Measurements from ENCODE around the gene PPCDC. TPM values are rescaled to one million over a fixed set of nuclear protein-coding genes. Genes with fewer than 3 reads are reported as not detected.

Gene PPCDC
- total and polyA plus RNA-seq, 2 donors (not counting 1 experiment from before 2014, with no cell fraction given), result 6.3 to 8.0 TPM

DNA sequence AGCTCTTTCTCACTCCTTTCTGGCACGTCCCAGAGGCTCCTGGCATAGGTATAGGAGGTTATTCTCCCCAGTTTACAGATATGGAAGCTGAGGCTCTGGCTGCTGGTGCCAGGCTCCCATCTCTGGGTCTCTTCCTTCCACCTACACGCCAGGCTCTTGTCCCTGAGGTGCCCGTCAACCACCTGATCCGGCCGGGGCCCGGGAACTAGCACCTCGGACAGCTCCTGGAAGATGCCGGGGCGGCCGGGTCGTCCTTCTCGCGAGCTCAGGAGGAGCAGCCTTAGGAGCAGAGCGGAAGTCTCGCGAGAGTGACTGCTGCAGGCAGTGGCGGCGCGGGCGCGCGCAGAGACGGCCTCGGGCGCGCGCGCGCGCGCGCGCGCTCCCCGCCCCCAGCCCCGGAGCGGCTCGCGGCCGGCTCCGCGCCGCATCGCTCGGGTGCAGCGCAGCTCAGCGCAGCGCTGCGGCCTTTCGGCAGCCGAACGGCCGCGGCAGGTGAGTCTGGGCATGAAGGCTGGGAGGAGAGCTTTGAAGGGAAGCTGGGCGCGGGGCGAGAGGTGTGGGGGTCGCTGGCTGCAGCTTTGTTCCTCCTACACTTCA lies 28.1 kb upstream of the PPCDC start, which contains the start of gene SCAMP5:
TSS of gene SCAMP5 (plus strand) at position 382 of the 597 bp plus-strand sequence. CDS start 16,277 bp downstream, outside the sequence.
- Histone ChIP-seq H3K27ac (ENCODE audit: insufficient read depth, low read length) (no peak within 1 kb of the TSS), H3K9ac (ENCODE audit: insufficient read depth, low read length) (peak within 1 kb of the TSS; percentile 16), H3K36me3 (ENCODE audit: control insufficient read depth, insufficient read depth, low read length) (no peaks in the 10 kb centered on the region), H3K4me3 (replicated peaks in 1 of 4; ENCODE audit: control extremely low read depth in 1 of 4, insufficient read depth in 1 of 4, low read depth in 3 of 4, low read length in 4 of 4) (peak within 1 kb of the TSS; percentile 40 to 65 (median 62)), H2AFZ (ENCODE audit: low read length) (peak within 1 kb of the TSS; percentile 71), H3K79me2 (ENCODE audit: control insufficient read depth, insufficient read depth, low read length) (no peaks in the 10 kb centered on the region), H3K4me2 (ENCODE audit: extremely low read depth, insufficient read depth, low read length) (peak within 1 kb of the TSS; percentile 87), H3K27me3 (ENCODE audit: control insufficient read depth, insufficient read depth, low read length) (peaks cover 16% of the 10 kb centered on the region), H3K9me3 (ENCODE audit: control insufficient read depth, insufficient read depth, low read depth, low read length) (no peaks in the 10 kb centered on the region), H4K20me1 (ENCODE audit: control insufficient read depth, extremely low read depth, insufficient read depth, low read length) (no peaks in the 10 kb centered on the region), H3K4me1 (ENCODE audit: control insufficient read depth, extremely low read depth, insufficient read depth, low read length) (no peaks in the 10 kb centered on the region)
- no peak for TF ChIP-seq EZH2 (IDR thresholded peaks at IDR 0.05; ENCODE audit: low read length, missing control alignments)
- TF ChIP-seq, protein P1, sequence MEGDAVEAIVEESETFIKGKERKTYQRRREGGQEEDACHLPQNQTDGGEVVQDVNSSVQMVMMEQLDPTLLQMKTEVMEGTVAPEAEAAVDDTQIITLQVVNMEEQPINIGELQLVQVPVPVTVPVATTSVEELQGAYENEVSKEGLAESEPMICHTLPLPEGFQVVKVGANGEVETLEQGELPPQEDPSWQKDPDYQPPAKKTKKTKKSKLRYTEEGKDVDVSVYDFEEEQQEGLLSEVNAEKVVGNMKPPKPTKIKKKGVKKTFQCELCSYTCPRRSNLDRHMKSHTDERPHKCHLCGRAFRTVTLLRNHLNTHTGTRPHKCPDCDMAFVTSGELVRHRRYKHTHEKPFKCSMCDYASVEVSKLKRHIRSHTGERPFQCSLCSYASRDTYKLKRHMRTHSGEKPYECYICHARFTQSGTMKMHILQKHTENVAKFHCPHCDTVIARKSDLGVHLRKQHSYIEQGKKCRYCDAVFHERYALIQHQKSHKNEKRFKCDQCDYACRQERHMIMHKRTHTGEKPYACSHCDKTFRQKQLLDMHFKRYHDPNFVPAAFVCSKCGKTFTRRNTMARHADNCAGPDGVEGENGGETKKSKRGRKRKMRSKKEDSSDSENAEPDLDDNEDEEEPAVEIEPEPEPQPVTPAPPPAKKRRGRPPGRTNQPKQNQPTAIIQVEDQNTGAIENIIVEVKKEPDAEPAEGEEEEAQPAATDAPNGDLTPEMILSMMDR (conservative IDR thresholded peaks at IDR 0.05 in 1 of 2, IDR thresholded peaks at IDR 0.05 in 1 of 2; ENCODE audit: low read depth in 1 of 2, low read length in 2 of 2), result no peak
- peak; percentile 87 to 92 for DNase-seq (ENCODE audit: low read depth in 2 of 2)

DNA sequence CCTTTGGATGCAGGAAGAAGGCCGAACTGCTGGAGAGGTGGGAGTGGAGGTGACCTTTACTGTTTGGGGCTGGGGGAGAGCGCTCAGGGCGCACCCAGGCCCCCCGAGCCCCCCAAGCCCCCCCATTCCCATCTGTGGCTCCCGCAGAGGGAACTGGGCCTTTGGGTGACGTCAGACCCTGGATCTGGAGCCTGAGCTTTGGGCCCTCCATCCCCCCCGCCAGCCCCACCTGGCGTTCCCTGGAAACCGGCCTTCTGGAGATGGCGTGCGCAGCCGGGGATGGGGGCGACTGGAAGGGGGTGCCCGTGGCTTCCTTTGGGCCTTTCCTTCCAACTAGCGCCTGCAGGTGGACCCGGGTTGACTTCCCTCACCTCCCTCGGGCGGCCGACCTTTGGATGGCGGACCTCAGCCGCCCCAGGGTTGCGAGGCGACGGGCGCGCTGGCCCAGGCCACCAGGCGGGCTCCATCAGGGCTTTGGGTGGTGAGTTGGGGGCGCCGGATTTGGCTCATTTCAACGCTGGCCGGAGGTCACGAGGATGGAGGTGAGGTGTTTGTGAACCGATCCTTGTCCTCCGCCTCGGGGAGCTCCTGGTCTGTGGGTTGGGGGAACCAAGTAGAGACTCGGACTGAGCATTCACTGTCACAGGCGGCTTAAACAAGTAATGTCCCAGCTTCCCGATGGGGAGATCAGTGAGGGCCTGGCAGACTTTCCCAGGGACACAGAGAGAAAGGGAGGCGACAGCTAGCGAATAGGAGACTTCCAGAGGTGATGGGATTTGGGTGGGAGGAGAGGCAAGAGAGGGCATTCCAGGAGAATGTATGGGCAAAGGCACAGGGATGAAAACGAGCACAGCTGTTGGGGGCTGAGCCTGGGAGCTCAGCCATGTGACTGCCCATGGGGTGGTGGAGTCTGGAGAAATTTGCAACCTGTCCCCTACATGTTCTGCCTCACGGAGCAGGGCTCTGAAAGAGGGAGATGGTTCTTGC lies 27.3 kb upstream of the PPCDC start:
- Histone ChIP-seq H3K9ac (ENCODE audit: insufficient read depth, low read length) (peak overlapping the region; percentile 16), H2AFZ (ENCODE audit: low read length) (peak overlapping the region; percentile 71), H4K20me1 (ENCODE audit: control insufficient read depth, extremely low read depth, insufficient read depth, low read length) (no peaks in the 10 kb centered on the region), H3K9me3 (ENCODE audit: control insufficient read depth, insufficient read depth, low read depth, low read length) (no peaks in the 10 kb centered on the region), H3K4me1 (ENCODE audit: control insufficient read depth, extremely low read depth, insufficient read depth, low read length) (no peaks in the 10 kb centered on the region), H3K4me3 (replicated peaks in 1 of 4; ENCODE audit: control extremely low read depth in 1 of 4, insufficient read depth in 1 of 4, low read depth in 3 of 4, low read length in 4 of 4) (peak overlapping the region; percentile 40 to 65 (median 62)), H3K4me2 (ENCODE audit: extremely low read depth, insufficient read depth, low read length) (peak overlapping the region; percentile 87), H3K79me2 (ENCODE audit: control insufficient read depth, insufficient read depth, low read length) (no peaks in the 10 kb centered on the region), H3K27me3 (ENCODE audit: control insufficient read depth, insufficient read depth, low read length) (peaks cover 16% of the 10 kb centered on the region), H3K36me3 (ENCODE audit: control insufficient read depth, insufficient read depth, low read length) (no peaks in the 10 kb centered on the region), H3K27ac (ENCODE audit: insufficient read depth, low read length) (no peak overlapping the region)
- DNase-seq (ENCODE audit: low read depth in 2 of 2), result no peak
- TF ChIP-seq, protein P1 (conservative IDR thresholded peaks at IDR 0.05 in 1 of 2, IDR thresholded peaks at IDR 0.05 in 1 of 2; ENCODE audit: low read depth in 1 of 2, low read length in 2 of 2), result no peak
- TF ChIP-seq EZH2 (IDR thresholded peaks at IDR 0.05; ENCODE audit: low read length, missing control alignments), result peak; percentile 52

DNA sequence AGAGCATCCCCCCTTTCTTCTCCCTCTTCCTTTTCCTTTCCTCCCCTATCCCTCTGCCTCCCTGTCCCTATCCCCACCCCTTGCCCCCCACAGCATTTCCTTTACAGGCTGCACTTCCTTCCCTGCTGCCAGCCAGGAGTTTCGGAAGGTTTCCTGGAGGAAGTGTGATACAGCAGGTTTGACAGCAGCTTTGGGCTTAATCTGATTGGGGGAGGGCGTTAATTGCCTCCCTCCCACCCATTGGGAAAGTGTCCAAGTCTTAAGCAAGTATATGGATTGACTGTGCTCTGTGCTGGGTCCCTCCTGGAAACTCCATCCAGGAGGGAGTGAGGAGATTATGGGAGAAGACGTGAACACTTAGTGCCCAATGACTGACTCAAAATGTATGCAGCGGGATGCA lies 26.2 kb upstream of the PPCDC start:
- no peak overlapping the region for H2AFZ ChIP-seq (ENCODE audit: low read length)
- H3K4me2 ChIP-seq (ENCODE audit: extremely low read depth, insufficient read depth, low read length), result no peak overlapping the region
- peaks cover 16% of the 10 kb centered on the region for H3K27me3 ChIP-seq (ENCODE audit: control insufficient read depth, insufficient read depth, low read length)
- no peaks in the 10 kb centered on the region for H3K4me1 ChIP-seq (ENCODE audit: control insufficient read depth, extremely low read depth, insufficient read depth, low read length)
- DNase-seq (ENCODE audit: low read depth in 2 of 2), result no peak
- no peaks in the 10 kb centered on the region for H3K36me3 ChIP-seq (ENCODE audit: control insufficient read depth, insufficient read depth, low read length)
- no peak overlapping the region for H3K27ac ChIP-seq (ENCODE audit: insufficient read depth, low read length)
- no peaks in the 10 kb centered on the region for H3K9me3 ChIP-seq (ENCODE audit: control insufficient read depth, insufficient read depth, low read depth, low read length)
- no peaks in the 10 kb centered on the region for H4K20me1 ChIP-seq (ENCODE audit: control insufficient read depth, extremely low read depth, insufficient read depth, low read length)
- TF ChIP-seq EZH2 (IDR thresholded peaks at IDR 0.05; ENCODE audit: low read length, missing control alignments), result no peak
- TF ChIP-seq, protein P1 (conservative IDR thresholded peaks at IDR 0.05 in 1 of 2, IDR thresholded peaks at IDR 0.05 in 1 of 2; ENCODE audit: low read depth in 1 of 2, low read length in 2 of 2), result no peak
- H3K9ac ChIP-seq (ENCODE audit: insufficient read depth, low read length), result no peak overlapping the region
- no peak overlapping the region for H3K4me3 ChIP-seq (replicated peaks in 1 of 4; ENCODE audit: control extremely low read depth in 1 of 4, insufficient read depth in 1 of 4, low read depth in 3 of 4, low read length in 4 of 4)
- H3K79me2 ChIP-seq (ENCODE audit: control insufficient read depth, insufficient read depth, low read length), result no peaks in the 10 kb centered on the region

Measured in fibroblast of lung (primary cell).